GM19099 (cell line): ENCODE measurements around the gene ATF3.

Source experiments
- POLR2A ChIP-seq: IDR thresholded peaks from 3 replicates; pipeline ENCODE4 v1.6.1; 2011; ENCODE audit warnings: low read depth; ENCODE audit not compliant: insufficient read length; ENCODE audit errors: extremely low read depth

Gene ATF3

DNA sequence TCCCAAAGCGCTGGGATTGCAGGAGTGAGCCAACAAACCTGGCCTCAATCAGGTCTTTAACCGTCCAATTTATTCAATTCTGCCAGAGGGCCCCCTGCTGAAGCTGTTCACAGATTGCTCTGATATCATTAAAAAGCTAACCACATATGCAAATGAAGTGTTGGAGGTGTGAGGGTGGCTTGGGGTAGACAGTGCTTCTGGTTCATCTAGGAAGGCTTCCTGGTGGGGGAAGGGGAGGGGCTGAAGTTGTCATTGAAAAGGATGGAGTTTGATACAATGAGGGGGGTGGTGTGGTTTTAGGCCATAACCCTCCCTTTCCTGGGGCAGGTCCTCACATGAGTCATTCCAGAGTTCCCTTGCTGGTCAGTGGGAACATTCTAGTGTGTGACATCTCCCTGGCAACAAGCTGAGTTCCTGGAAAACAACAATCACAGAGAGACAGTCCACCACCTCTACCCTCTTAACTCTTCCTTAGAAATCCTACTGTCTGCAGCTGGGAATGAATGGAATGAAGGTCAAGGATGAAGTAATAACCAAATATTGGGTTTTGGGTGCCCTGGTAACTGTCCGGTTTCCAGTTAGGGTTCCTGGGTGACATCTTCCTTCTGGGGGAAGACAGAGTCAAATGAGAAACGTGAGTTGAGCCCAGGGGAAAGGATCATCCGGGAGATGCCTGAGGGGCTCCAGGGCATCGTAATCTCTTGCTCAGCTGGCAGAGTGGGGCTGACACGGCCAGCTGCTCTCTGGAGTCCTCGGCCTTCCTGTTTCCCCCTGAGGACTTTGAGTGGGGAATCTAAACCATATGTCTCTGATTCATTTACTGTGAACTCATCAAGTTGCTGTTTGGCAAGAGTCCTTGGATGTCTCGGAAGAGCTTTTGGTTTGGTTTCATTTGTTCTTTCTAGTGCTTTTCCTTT is 58.9 kb downstream of the ATF3 start:
- TF ChIP-seq POLR2A, result no peak

DNA sequence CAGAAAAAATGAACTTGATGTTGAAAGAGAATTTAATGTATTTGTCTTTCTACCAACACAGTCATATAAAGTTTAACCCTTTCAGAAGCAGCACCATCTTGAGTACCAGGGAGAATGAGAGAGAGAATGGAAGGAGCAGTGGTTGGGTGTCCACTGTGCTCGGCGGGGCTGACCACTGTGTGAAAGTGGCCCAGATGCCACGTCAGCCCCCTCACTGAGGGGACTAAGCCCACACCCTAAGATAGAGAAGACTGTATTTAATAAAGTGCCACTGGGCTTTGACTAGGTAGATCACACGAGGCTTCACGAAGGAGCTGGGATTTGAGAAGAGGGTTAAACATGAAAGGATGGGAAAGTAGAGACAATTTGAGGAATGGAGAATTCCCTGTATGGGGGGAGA is 59.9 kb downstream of the ATF3 start:
- no peak for TF ChIP-seq POLR2A

DNA sequence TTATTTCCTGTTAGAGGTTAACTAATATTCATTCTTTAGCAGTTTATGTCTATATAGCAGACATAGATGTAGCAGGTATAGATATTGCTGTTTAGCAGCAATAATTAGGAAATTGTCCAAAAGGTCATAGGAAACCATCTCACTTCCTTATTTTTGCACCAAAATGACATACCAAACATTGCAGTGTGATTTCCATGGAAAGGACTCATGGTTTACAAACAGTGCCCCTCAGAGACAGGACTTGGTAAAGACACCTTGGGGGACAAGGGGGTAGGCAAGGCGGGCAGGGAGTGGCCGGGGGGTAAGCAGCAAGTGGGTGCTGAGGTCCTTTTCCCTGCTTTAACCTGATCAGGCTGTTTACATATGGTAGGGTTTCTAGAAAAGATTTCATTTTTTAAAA is 60.5 kb downstream of the ATF3 start:
- TF ChIP-seq POLR2A, result no peak

DNA sequence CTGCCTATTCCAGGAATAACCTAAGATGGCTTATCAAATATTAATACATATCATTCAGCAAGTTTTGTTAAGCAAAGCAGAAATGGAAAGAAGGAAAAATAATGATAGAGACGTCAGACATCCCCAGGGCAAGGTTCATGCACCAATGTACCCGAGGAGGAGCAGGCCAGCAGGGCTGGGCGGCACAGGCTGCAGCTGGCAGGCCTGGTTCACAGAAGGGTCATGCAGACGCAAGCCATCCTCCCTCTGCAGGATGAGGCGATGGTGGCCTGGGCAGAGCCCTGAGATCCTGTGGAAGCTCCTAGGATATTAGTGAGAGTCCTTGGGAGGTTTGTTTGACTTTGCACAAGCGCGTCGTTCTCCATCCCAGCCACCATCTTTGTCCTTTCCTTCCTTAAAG is 61.0 kb downstream of the ATF3 start:
- TF ChIP-seq POLR2A, result no peak

DNA sequence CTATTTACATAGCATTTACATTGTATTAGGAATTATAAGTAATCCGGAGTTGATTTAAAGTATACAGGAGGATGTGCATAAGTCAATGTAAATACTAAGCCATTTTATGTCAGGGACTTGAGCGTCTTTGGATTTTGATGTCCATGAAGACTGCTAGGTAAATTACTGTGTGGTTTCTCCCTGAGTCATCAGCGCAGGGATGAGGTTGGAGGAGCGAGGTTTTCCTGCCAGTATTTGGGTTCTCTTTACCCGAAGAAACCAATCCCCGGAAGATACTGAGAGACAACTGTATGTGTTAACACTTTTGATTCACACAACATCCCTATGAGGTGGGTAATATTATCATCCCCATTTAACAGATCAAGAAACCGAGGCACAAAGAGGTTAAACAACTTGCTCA is 61.7 kb downstream of the ATF3 start:
- no peak for TF ChIP-seq POLR2A
